MM.1S (cell line): ENCODE measurements around the gene DVL1.

Source experiments
- DNase-seq: peaks from one replicate; pipeline ENCODE4 v3.0.0-alpha.2; 2015
- H2AFZ ChIP-seq: fragments of 300-600 bp; sonication (generic); 2 replicates; pipeline ENCODE4 v1.6.0; 2016; ENCODE audit warnings: antibody characterized with exemption, low read length
- H3F3A ChIP-seq: fragments of 300-600 bp; sonication (generic); 2 replicates; pipeline ENCODE4 v1.6.1; 2016; ENCODE audit warnings: mild to moderate bottlenecking, antibody characterized with exemption, low read length, moderate library complexity, mixed read lengths; ENCODE audit not compliant: insufficient read depth
- H3K27ac ChIP-seq: fragments of 300-600 bp; sonication (generic); 2 replicates; pipeline ENCODE4 v1.5.1; 2016; ENCODE audit warnings: mild to moderate bottlenecking, low read length
- H3K27me3 ChIP-seq: fragments of 300-600 bp; sonication (generic); replicated peaks from 2 replicates; pipeline ENCODE4 v1.6.0; 2016; ENCODE audit warnings: low read length; ENCODE audit not compliant: insufficient read depth
- H3K36me3 ChIP-seq: fragments of 300-600 bp; sonication (generic); replicated peaks from 2 replicates; pipeline ENCODE4 v1.6.1; 2016; ENCODE audit warnings: mild to moderate bottlenecking, low read length, mixed read lengths; ENCODE audit not compliant: insufficient read depth
- H3K4me1 ChIP-seq: fragments of 300-600 bp; sonication (generic); 2 replicates; pipeline ENCODE4 v1.6.1; 2016; ENCODE audit warnings: low read length, mixed read lengths
- H3K4me2 ChIP-seq: fragments of 300-600 bp; sonication (generic); 2 replicates; pipeline ENCODE4 v1.6.0; 2016; ENCODE audit warnings: low read depth, low read length
- H3K4me3 ChIP-seq: fragments of 300-600 bp; sonication (generic); 2 replicates; pipeline ENCODE4 v1.5.1; 2016; ENCODE audit warnings: low read length, mixed read lengths
- H3K79me2 ChIP-seq: fragments of 300-600 bp; sonication (generic); 2 replicates; pipeline ENCODE4 v1.6.1; 2016; ENCODE audit warnings: mixed run types, low read length, mixed read lengths
- H3K9ac ChIP-seq: fragments of 300-600 bp; sonication (generic); 2 replicates; pipeline ENCODE4 v1.6.1; 2016; ENCODE audit warnings: low read length, mixed read lengths
- H3K9me2 ChIP-seq: fragments of 300-600 bp; sonication (generic); replicated peaks from 2 replicates; pipeline ENCODE4 v1.6.1; 2016; ENCODE audit warnings: mild to moderate bottlenecking, low read length, mixed read lengths; ENCODE audit not compliant: insufficient read depth
- H3K9me3 ChIP-seq: fragments of 300-600 bp; sonication (generic); replicated peaks from 2 replicates; pipeline ENCODE4 v1.6.1; 2016; ENCODE audit warnings: mild to moderate bottlenecking, low read length, mixed read lengths; ENCODE audit not compliant: insufficient read depth
- H4K20me1 ChIP-seq: fragments of 300-600 bp; sonication (generic); 2 replicates; pipeline ENCODE4 v1.6.1; 2016; ENCODE audit warnings: mild to moderate bottlenecking, low read length, moderate library complexity, mixed read lengths; ENCODE audit not compliant: insufficient read depth
- CTCF ChIP-seq: fragments of 300-600 bp; sonication (generic); IDR thresholded peaks from 2 replicates; pipeline ENCODE4 v1.5.1; 2016; ENCODE audit warnings: antibody characterized with exemption, low read length, mixed read lengths
- EZH2 ChIP-seq: fragments of 300-600 bp; sonication (generic); optimal IDR thresholded peaks from 2 replicates; pipeline ENCODE3; 2017; ENCODE audit warnings: low read depth, mild to moderate bottlenecking, antibody characterized with exemption, low read length, mixed read lengths
- EZH2phosphoT487 ChIP-seq: fragments of 300-600 bp; sonication (generic); IDR thresholded peaks from 2 replicates; pipeline ENCODE4 v1.6.1; 2018; ENCODE audit warnings: antibody characterized with exemption, low read length

DVL1 gene

DNA sequence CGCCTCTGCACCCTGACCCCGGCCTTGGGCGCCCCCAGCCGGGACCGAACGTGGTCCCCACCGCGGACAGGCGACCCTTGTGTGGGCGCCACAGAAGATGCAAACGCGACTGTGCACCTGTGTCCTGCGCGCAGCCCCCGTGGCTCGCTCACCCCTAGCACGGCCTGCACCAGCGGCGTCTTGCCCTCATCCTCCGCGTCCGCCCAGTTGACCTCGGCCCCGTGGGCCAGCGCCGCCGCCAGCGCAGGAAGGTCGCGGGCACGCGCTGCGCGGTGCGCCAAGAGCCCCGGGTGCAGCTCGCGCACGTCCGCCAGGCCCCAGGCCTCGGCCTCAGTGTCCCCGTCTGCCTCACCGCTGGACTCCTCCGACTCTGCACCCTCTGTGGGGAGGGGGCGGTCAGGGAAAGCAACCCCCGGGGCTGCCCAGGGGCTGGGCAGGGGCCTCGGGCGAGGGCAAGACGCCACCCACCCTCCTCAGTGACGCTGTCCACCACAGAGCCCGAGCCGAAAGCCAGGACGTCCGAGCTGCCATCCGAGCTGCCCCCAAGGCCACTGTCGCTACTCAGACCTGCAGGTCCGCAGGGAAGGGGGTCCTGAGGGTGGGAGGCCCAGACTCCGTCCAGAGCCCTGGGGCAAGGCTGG lies 54.8 kb downstream of the DVL1 start:
- TF ChIP-seq CTCF (no peak), EZH2 (no peak), EZH2phosphoT487 (no peak)
- Histone ChIP-seq H3F3A (no peaks in the 10 kb centered on the region), H3K9ac (no peak overlapping the region), H3K27ac (no peak overlapping the region), H3K4me3 (no peak overlapping the region), H3K36me3 (no peaks in the 10 kb centered on the region), H3K79me2 (no peaks in the 10 kb centered on the region), H3K27me3 (no peaks in the 10 kb centered on the region), H3K4me2 (no peak overlapping the region), H3K9me2 (no peaks in the 10 kb centered on the region), H4K20me1 (no peaks in the 10 kb centered on the region), H3K4me1 (no peaks in the 10 kb centered on the region), H2AFZ (no peak overlapping the region), H3K9me3 (no peaks in the 10 kb centered on the region)
- DNase-seq: no peak

DNA sequence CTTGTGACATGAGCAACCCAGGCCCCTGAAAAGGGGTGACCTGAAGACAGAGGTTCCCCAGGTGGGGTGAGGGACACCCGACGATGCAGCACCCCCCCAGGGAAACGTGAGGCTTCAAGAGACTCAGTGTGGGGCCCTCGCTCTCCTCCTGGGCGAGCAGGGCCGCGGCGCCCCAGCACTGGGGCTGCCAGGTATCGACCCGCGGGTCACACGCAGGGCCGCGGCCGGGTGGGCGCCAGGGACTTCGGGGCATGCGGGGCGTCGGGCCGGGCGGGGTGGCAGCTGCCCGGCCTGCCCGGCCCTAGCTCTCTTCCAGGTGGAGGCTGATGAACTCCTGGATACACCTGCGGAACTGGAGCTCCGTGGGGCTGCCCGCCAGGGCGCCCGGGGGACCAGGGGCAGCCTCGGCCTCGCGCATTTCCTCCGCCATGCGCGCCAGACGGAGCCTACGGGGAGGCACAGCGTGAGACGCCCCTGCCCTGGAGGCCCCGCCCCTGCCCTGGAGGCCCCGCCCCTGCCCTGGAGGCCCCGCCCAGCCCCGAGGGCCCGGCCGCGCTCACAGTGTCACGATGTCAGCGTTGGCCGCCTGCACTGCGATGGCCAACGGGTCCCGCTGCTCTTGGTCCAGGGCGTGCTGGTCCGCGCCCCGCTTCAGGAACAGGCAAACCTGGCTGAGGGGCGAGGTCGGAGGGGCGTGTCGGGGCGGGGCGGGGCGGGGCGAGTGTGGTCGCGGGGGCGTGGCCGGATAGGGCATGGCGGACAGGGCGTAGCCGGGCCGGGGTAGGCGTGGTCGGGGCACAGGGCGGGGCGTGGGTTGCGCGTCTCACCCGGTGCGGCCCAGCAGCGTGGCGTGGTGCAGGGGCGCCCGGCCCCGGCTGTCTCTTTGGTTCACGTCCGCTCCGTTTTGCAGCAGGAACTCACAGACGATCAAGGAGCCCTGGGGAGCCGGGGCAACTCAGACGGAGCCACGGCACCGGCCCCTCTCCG lies 55.7 kb downstream of the DVL1 start:
- H4K20me1 ChIP-seq: no peaks in the 10 kb centered on the region
- no peaks in the 10 kb centered on the region for H3K79me2 ChIP-seq
- no peak overlapping the region for H2AFZ ChIP-seq
- no peaks in the 10 kb centered on the region for H3K4me1 ChIP-seq
- TF ChIP-seq EZH2: no peak
- no peak for TF ChIP-seq CTCF
- TF ChIP-seq EZH2phosphoT487: no peak
- H3K36me3 ChIP-seq: no peaks in the 10 kb centered on the region
- no peak for DNase-seq
- no peaks in the 10 kb centered on the region for H3F3A ChIP-seq
- H3K9me3 ChIP-seq: no peaks in the 10 kb centered on the region
- H3K4me3 ChIP-seq: no peak overlapping the region
- H3K9ac ChIP-seq: no peak overlapping the region
- H3K27ac ChIP-seq: no peak overlapping the region
- H3K4me2 ChIP-seq: no peak overlapping the region
- H3K27me3 ChIP-seq: no peaks in the 10 kb centered on the region
- no peaks in the 10 kb centered on the region for H3K9me2 ChIP-seq

DNA sequence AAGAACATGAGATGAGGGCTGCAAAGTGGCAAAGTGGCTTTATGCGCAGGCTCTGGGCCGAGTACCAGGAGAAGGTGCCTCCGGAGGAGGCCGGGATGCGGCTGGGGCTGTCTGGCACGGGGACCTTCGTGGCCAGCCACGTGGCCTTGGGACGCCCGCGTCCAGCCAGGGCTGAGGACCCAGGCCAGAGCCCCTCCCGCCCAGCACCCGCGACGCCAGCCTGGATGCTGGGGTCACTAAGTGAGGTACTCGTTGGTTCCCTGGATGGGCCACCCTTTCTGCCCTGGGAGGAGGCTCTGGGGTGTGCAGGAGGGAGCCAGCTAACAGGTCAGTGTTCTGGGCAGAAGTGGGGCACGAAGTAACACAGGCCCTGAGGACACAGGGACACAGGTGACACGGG lies 56.4 kb downstream of the DVL1 start:
- no peak overlapping the region for H3K4me3 ChIP-seq
- DNase-seq: no peak
- H3F3A ChIP-seq: no peaks in the 10 kb centered on the region
- H3K9me3 ChIP-seq: no peaks in the 10 kb centered on the region
- H3K79me2 ChIP-seq: no peaks in the 10 kb centered on the region
- TF ChIP-seq EZH2phosphoT487 (no peak), EZH2 (no peak), CTCF (no peak)
- no peaks in the 10 kb centered on the region for H4K20me1 ChIP-seq
- no peak overlapping the region for H3K4me2 ChIP-seq
- H3K27ac ChIP-seq: no peak overlapping the region
- H3K27me3 ChIP-seq: no peaks in the 10 kb centered on the region
- no peak overlapping the region for H3K9ac ChIP-seq
- H2AFZ ChIP-seq: no peak overlapping the region
- no peaks in the 10 kb centered on the region for H3K36me3 ChIP-seq
- no peaks in the 10 kb centered on the region for H3K9me2 ChIP-seq
- H3K4me1 ChIP-seq: no peaks in the 10 kb centered on the region
